BJ (cell line): ENCODE results near the gene SREBF1. TPM values are rescaled to one million over a fixed set of nuclear protein-coding genes. Genes with fewer than 3 reads are reported as not detected.

ENCODE experiments used
- CTCF ChIA-PET: fragments of 350-600 bp; formaldehyde crosslinking; extraction: SDS; loops from one replicate; lab custom pipeline; 2021; ENCODE audit warnings: antibody characterized with exemption, inconsistent platforms; lab: Yijun Ruan, JAX
- POLR2A ChIA-PET: fragments of 300-600 bp; sonication (Branson Sonifier 250); formaldehyde crosslinking; extraction: SDS; loops from one replicate; lab custom pipeline; 2021; ENCODE audit warnings: antibody characterized with exemption; lab: Charles Lee
- DNase-seq: peaks from one replicate; pipeline ENCODE4 v3.0.0-alpha.2; 2011; ENCODE audit warnings: low read depth
- H3K27me3 ChIP-seq: 2 replicates; pipeline ENCODE4 v1.6.0; 2011; ENCODE audit warnings: low read length; ENCODE audit not compliant: control insufficient read depth, insufficient read depth
- H3K36me3 ChIP-seq: 2 replicates; pipeline ENCODE4 v1.5.1; 2011; ENCODE audit warnings: low read length; ENCODE audit not compliant: control insufficient read depth, insufficient read depth
- H3K4me3 ChIP-seq: 2 replicates; pipeline ENCODE4 v1.5.1; 2011; ENCODE audit warnings: low read depth, mild to moderate bottlenecking, control low read depth, low read length
- CTCF ChIP-seq: IDR thresholded peaks from 2 replicates; pipeline ENCODE4 v1.5.1; 2011; ENCODE audit warnings: low read depth, mild to moderate bottlenecking, control low read depth, inconsistent platforms, low read length, moderate library complexity; ENCODE audit not compliant: insufficient read depth
- polyA plus RNA-seq: library from polyadenylated mRNA; depleted of rRNA; stranded (reverse); fragments of >200 nt; gene quantifications from 2 replicates; pipeline ENCODE4 v1.2.3, GENCODE V29; 2011

Gene SREBF1
- polyA plus RNA-seq, 1 experiment = 27.7 TPM

GRCh38 chr17:17868641-17869522 is 32.1 kb upstream of the SREBF1 start:
- Histone ChIP-seq H3K4me3 (no peak overlapping the region), H3K36me3 (peaks cover 18% of the 10 kb centered on the region), H3K27me3 (no peaks in the 10 kb centered on the region)
- ChIA-PET CTCF (interaction anchor here (3.1 kb wide), 1 partner anchor 8 kb away, joined by 17 read pairs; no protein-coding TSS in a partner anchor), POLR2A (no interaction called here)
- no peak for TF ChIP-seq CTCF
- no peak for DNase-seq

- DNase-seq = no peak
- TF ChIP-seq CTCF = no peak
- H3K4me3 ChIP-seq = no peak overlapping the region
- peaks cover 19% of the 10 kb centered on the region for H3K36me3 ChIP-seq
- H3K27me3 ChIP-seq = no peaks in the 10 kb centered on the region
- ChIA-PET CTCF (interaction anchor here (1.2 kb wide), 1 partner anchor 18 kb away, joined by 3 read pairs; no protein-coding TSS in a partner anchor), POLR2A (no interaction called here)
Measured at GRCh38 chr17:17866897-17867296, 30.1 kb upstream of the SREBF1 start.

GRCh38 chr17:17866425-17866824 is 29.6 kb upstream of the SREBF1 start:
- POLR2A ChIA-PET = no interaction called here
- CTCF ChIA-PET = interaction anchor here (1.2 kb wide), 1 partner anchor 18 kb away, joined by 3 read pairs; no protein-coding TSS in a partner anchor
- no peak for DNase-seq
- no peak for TF ChIP-seq CTCF
- H3K36me3 ChIP-seq = peaks cover 19% of the 10 kb centered on the region
- no peak overlapping the region for H3K4me3 ChIP-seq
- no peaks in the 10 kb centered on the region for H3K27me3 ChIP-seq

GRCh38 chr17:17865035-17865434 is 28.2 kb upstream of the SREBF1 start:
- Histone ChIP-seq H3K27me3 (no peaks in the 10 kb centered on the region), H3K4me3 (no peak overlapping the region), H3K36me3 (peaks cover 20% of the 10 kb centered on the region)
- POLR2A ChIA-PET = no interaction called here
- no peak for TF ChIP-seq CTCF
- no peak for DNase-seq
- CTCF ChIA-PET = interaction anchor here (0.9 to 6.9 kb wide), 6 partner anchors 9 to 510 kb away, joined by 3 to 78 read pairs (median 3); no protein-coding TSS in a partner anchor

- POLR2A ChIA-PET = no interaction called here
Measured at GRCh38 chr17:17860766-17861107, 24.0 kb upstream of the SREBF1 start.

More at GRCh38 chr17:17860766-17861107, 24.0 kb upstream of the SREBF1 start:
- CTCF ChIA-PET = interaction anchor here (0.6 to 6.9 kb wide), 20 partner anchors 9 to 185 kb away, joined by 3 to 78 read pairs (median 7); no protein-coding TSS in a partner anchor
- no peak overlapping the region for H3K4me3 ChIP-seq
- peaks cover 3% of the 10 kb centered on the region for H3K36me3 ChIP-seq
- DNase-seq = no peak
- no peak for TF ChIP-seq CTCF
- no peaks in the 10 kb centered on the region for H3K27me3 ChIP-seq
